CD8-positive, alpha-beta memory T cell (primary cell): Measurements from ENCODE around the gene CARF. TPM values are rescaled to one million over a fixed set of nuclear protein-coding genes. Genes with fewer than 3 reads are reported as not detected.

ENCODE experiments used
- CTCF ChIA-PET: fragments of 350-600 bp; sonication (Branson Sonifier 250); formaldehyde crosslinking; loops from one replicate; lab custom pipeline; 2021; ENCODE audit warnings: antibody characterized with exemption; lab: Charles Lee
- POLR2A ChIA-PET: fragments of 350-600 bp; sonication (Branson Sonifier 250); formaldehyde crosslinking; loops from one replicate; lab custom pipeline; 2021; ENCODE audit warnings: antibody characterized with exemption; lab: Charles Lee
- DNase-seq, 5 donors: peaks; one replicate each; pipeline versions ENCODE4 v3.0.0 to v3.0.0-alpha.2; 2020 to 2022; ENCODE audit warnings: mixed read lengths in 1 of 5
- H3K27ac ChIP-seq: one replicate; pipeline ENCODE4 v1.7.0; 2013; ENCODE audit warnings: low read depth, mild to moderate bottlenecking, low read length, moderate library complexity
- H3K27me3 ChIP-seq: 2 replicates; pipeline ENCODE4 v1.7.0; 2013; ENCODE audit warnings: low read length, mild to moderate bottlenecking; ENCODE audit not compliant: insufficient read depth, poor library complexity, severe bottlenecking
- H3K36me3 ChIP-seq: 2 replicates; pipeline ENCODE4 v1.7.0; 2013; ENCODE audit warnings: mild to moderate bottlenecking, low read length, moderate library complexity; ENCODE audit not compliant: insufficient read depth
- H3K4me1 ChIP-seq: 2 replicates; pipeline ENCODE4 v1.7.0; 2013; ENCODE audit warnings: mild to moderate bottlenecking, low read length, moderate library complexity; ENCODE audit not compliant: insufficient read depth
- H3K4me3 ChIP-seq: 2 replicates; pipeline ENCODE4 v1.7.0; 2013; ENCODE audit warnings: mild to moderate bottlenecking, low read length
- H3K9me3 ChIP-seq: 2 replicates; pipeline ENCODE4 v1.7.0; 2013; ENCODE audit warnings: mild to moderate bottlenecking, low read length
- H3K27ac Mint-ChIP-seq, 8 donors: one replicate each; pipeline ENCODE4 v1.8.0; 2020 to 2021; ENCODE audit warnings: mixed read lengths in 8 of 8, mild to moderate bottlenecking in 6 of 8, inconsistent platforms in 3 of 8, moderate library complexity in 3 of 8
- H3K27me3 Mint-ChIP-seq, 2 donors: one replicate each; pipeline ENCODE4 v1.8.0; 2020 to 2021; ENCODE audit warnings: mixed read lengths in 2 of 2, mild to moderate bottlenecking in 1 of 2, moderate library complexity in 1 of 2
- H3K36me3 Mint-ChIP-seq, 3 donors: one replicate each; pipeline ENCODE4 v1.8.0; 2020 to 2021; ENCODE audit warnings: mixed read lengths in 3 of 3, inconsistent platforms in 1 of 3, mild to moderate bottlenecking in 1 of 3
- H3K4me1 Mint-ChIP-seq, 3 donors: one replicate each; pipeline ENCODE4 v1.8.0; 2020 to 2021; ENCODE audit warnings: mixed read lengths in 3 of 3, inconsistent platforms in 1 of 3, mild to moderate bottlenecking in 1 of 3
- H3K4me3 Mint-ChIP-seq, 7 donors: one replicate each; pipeline ENCODE4 v1.8.0; 2020 to 2021; ENCODE audit warnings: mixed read lengths in 7 of 7, mild to moderate bottlenecking in 6 of 7, moderate library complexity in 4 of 7, inconsistent platforms in 2 of 7
- H3K9me3 Mint-ChIP-seq, 5 donors: one replicate each; pipeline ENCODE4 v1.8.0; 2020 to 2022; ENCODE audit warnings: mixed read lengths in 5 of 5, mild to moderate bottlenecking in 3 of 5, moderate library complexity in 2 of 5, inconsistent platforms in 1 of 5
- polyA plus RNA-seq: library from polyadenylated mRNA; unstranded; fragments of 300-500 nt; fragmentation: Illumina TruSeq; gene quantifications from one replicate; pipeline ENCODE4 v1.2.3, GENCODE V29; 2021
- total RNA-seq, 2 experiments: library from RNA; stranded (reverse); gene quantifications; one replicate each; pipeline ENCODE4 v1.2.3, GENCODE V29; 2021

Gene CARF
- total RNA-seq (1 to 10 TPM; 4.2 to 5.5 TPM), polyA plus RNA-seq (3.1 TPM)

- H3K4me3 Mint-ChIP-seq = peak within 1 kb of the TSS; percentile 95 to 100 (median 98)
- Histone ChIP-seq H3K4me3 (peak within 1 kb of the TSS; percentile 95), H3K27ac (peak within 1 kb of the TSS; percentile 77), H3K36me3 (no peaks in the 10 kb centered on the region), H3K27me3 (no peaks in the 10 kb centered on the region), H3K4me1 (peaks cover 11% of the 10 kb centered on the region), H3K9me3 (no peaks in the 10 kb centered on the region)
- peak within 1 kb of the TSS; percentile 92 to 99 (median 98) for H3K27ac Mint-ChIP-seq
- H3K4me1 Mint-ChIP-seq = peaks cover 23 to 49% (median 44%) of the 10 kb centered on the region in 3 donors
- H3K9me3 Mint-ChIP-seq = no peaks in the 10 kb centered on the region
- no peaks in the 10 kb centered on the region for H3K27me3 Mint-ChIP-seq
- H3K36me3 Mint-ChIP-seq = peaks cover 0 to 14% (median 0%) of the 10 kb centered on the region in 3 donors
- POLR2A ChIA-PET = interaction anchor here (0.6 to 1.6 kb wide), 6 partner anchors 13 to 645 kb away, joined by 3 to 7 read pairs (median 6); partner anchors contain the start of genes CYP20A1, FAM117B and NBEAL1
- peak; percentile 87 to 93 (median 90) for DNase-seq
- CTCF ChIA-PET = interaction anchor here (0.7 to 1.8 kb wide), 4 partner anchors 21 to 327 kb away, joined by 4 to 7 read pairs (median 4); partner anchors contain the start of genes CYP20A1 and ICA1L
These were observed at the start of gene CARF, which contains the start of gene WDR12 for GRCh38 chr2:202911512-202912341. CARF (plus strand) TSS chr2:202912275; CDS start chr2:202941903, 29,628 bp downstream. WDR12 (minus strand) TSS chr2:202911673; CDS start chr2:202911476, 197 bp downstream.

GRCh38 chr2:202870431-202871299 lies 41.4 kb upstream of the CARF start:
- H3K27me3 ChIP-seq = no peaks in the 10 kb centered on the region
- Mint-ChIP-seq H3K27ac (peak overlapping the region; percentile 5 to 89 (median 70)), H3K9me3 (no peaks in the 10 kb centered on the region), H3K4me1 (peaks cover 8 to 14% (median 8%) of the 10 kb centered on the region in 3 donors), H3K27me3 (no peaks in the 10 kb centered on the region), H3K4me3 (peak overlapping the region; percentile 89 to 97 (median 93)), H3K36me3 (peaks cover 0 to 4% (median 0%) of the 10 kb centered on the region in 3 donors)
- ChIA-PET POLR2A (interaction anchor here (0.9 to 1.0 kb wide), 2 partner anchors 235 to 368 kb away, joined by 3 to 4 read pairs; partner anchors contain the start of gene CYP20A1), CTCF (interaction anchor here (0.6 to 7.0 kb wide), 9 partner anchors 19 to 287 kb away, joined by 3 to 39 read pairs (median 3); partner anchors contain the start of gene WDR12)
- peak overlapping the region; percentile 78 for H3K4me3 ChIP-seq
- H3K4me1 ChIP-seq = no peaks in the 10 kb centered on the region
- H3K9me3 ChIP-seq = no peaks in the 10 kb centered on the region
- H3K36me3 ChIP-seq = no peaks in the 10 kb centered on the region
- peak; percentile 31 to 70 (median 37) for DNase-seq
- peak overlapping the region; percentile 21 for H3K27ac ChIP-seq

GRCh38 chr2:202871300-202872141 lies 40.6 kb upstream of the CARF start, which contains the start of gene ICA1L:
ICA1L (minus strand) TSS chr2:202871766; CDS start chr2:202829009, 42,757 bp downstream.
- Mint-ChIP-seq H3K36me3 (peaks cover 0 to 4% (median 0%) of the 10 kb centered on the region in 3 donors), H3K27me3 (no peaks in the 10 kb centered on the region), H3K4me3 (peak within 1 kb of the TSS; percentile 89 to 97 (median 93)), H3K27ac (peak within 1 kb of the TSS; percentile 24 to 89 (median 84)), H3K4me1 (peaks cover 8 to 14% (median 8%) of the 10 kb centered on the region in 3 donors), H3K9me3 (no peaks in the 10 kb centered on the region)
- peak; percentile 13 to 69 (median 44) for DNase-seq
- no peaks in the 10 kb centered on the region for H3K36me3 ChIP-seq
- POLR2A ChIA-PET = interaction anchor here (1.0 kb wide), 1 partner anchor 236 kb away, joined by 4 read pairs; no protein-coding TSS in a partner anchor
- no peaks in the 10 kb centered on the region for H3K9me3 ChIP-seq
- H3K4me3 ChIP-seq = peak within 1 kb of the TSS; percentile 78
- CTCF ChIA-PET = interaction anchor here (1.1 to 7.0 kb wide), 7 partner anchors 19 to 288 kb away, joined by 3 to 39 read pairs (median 4); partner anchors contain the start of gene WDR12
- H3K4me1 ChIP-seq = no peaks in the 10 kb centered on the region
- H3K27me3 ChIP-seq = no peaks in the 10 kb centered on the region
- H3K27ac ChIP-seq = peak within 1 kb of the TSS; percentile 21

GRCh38 chr2:202877699-202878098 lies 34.4 kb upstream of the CARF start:
- H3K9me3 Mint-ChIP-seq = no peaks in the 10 kb centered on the region
- Histone ChIP-seq H3K27me3 (no peaks in the 10 kb centered on the region), H3K36me3 (no peaks in the 10 kb centered on the region), H3K4me1 (no peaks in the 10 kb centered on the region), H3K9me3 (no peaks in the 10 kb centered on the region), H3K27ac (no peak overlapping the region), H3K4me3 (no peak overlapping the region)
- ChIA-PET POLR2A (no interaction called here), CTCF (no interaction called here)
- no peak overlapping the region for H3K27ac Mint-ChIP-seq
- H3K27me3 Mint-ChIP-seq = no peaks in the 10 kb centered on the region
- no peak for DNase-seq
- no peaks in the 10 kb centered on the region for H3K4me1 Mint-ChIP-seq
- H3K4me3 Mint-ChIP-seq = no peak overlapping the region
- H3K36me3 Mint-ChIP-seq = peaks cover 3 to 13% (median 3%) of the 10 kb centered on the region in 3 donors

- DNase-seq = no peak
- H3K4me1 ChIP-seq = no peaks in the 10 kb centered on the region
- peaks cover 4 to 40% (median 11%) of the 10 kb centered on the region in 3 donors for H3K36me3 Mint-ChIP-seq
- H3K9me3 ChIP-seq = no peaks in the 10 kb centered on the region
- H3K36me3 ChIP-seq = peaks cover 11% of the 10 kb centered on the region
- no peak overlapping the region for H3K27ac ChIP-seq
- no peaks in the 10 kb centered on the region for H3K9me3 Mint-ChIP-seq
- ChIA-PET CTCF (no interaction called here), POLR2A (no interaction called here)
- H3K4me1 Mint-ChIP-seq = no peaks in the 10 kb centered on the region
- peak overlapping the region in 1 of 8 donors; percentile 66 for H3K27ac Mint-ChIP-seq
- no peaks in the 10 kb centered on the region for H3K27me3 Mint-ChIP-seq
- H3K4me3 Mint-ChIP-seq = no peak overlapping the region
- H3K27me3 ChIP-seq = no peaks in the 10 kb centered on the region
- H3K4me3 ChIP-seq = no peak overlapping the region
These were observed 30.5 kb upstream of the CARF start for GRCh38 chr2:202881570-202881969.

GRCh38 chr2:202883987-202884675 lies 27.9 kb upstream of the CARF start:
- Mint-ChIP-seq H3K27me3 (no peaks in the 10 kb centered on the region), H3K27ac (peak overlapping the region in 1 of 8 donors; percentile 10)
- no peak overlapping the region for H3K27ac ChIP-seq

More at GRCh38 chr2:202883987-202884675, 27.9 kb upstream of the CARF start:
- H3K4me3 ChIP-seq = no peak overlapping the region
- POLR2A ChIA-PET = no interaction called here
- no peaks in the 10 kb centered on the region for H3K9me3 Mint-ChIP-seq
- no peaks in the 10 kb centered on the region for H3K9me3 ChIP-seq
- no peaks in the 10 kb centered on the region for H3K27me3 ChIP-seq
- H3K4me1 Mint-ChIP-seq = no peaks in the 10 kb centered on the region
- H3K4me3 Mint-ChIP-seq = no peak overlapping the region
- CTCF ChIA-PET = no interaction called here
- H3K36me3 Mint-ChIP-seq = peaks cover 10 to 52% (median 18%) of the 10 kb centered on the region in 3 donors
- H3K36me3 ChIP-seq = peaks cover 11% of the 10 kb centered on the region
- no peak for DNase-seq
- H3K4me1 ChIP-seq = no peaks in the 10 kb centered on the region
